Right hindlimb (tissue), 1 donor: Measurements from ENCODE around the gene ABI3.
"Not testable (repeated sequence)": the region's sequence is repeated elsewhere in the genome, so short reads cannot be mapped to it uniquely, and the experiment has no call there.

Source experiments
- DNase-seq: peaks from one replicate; pipeline ENCODE4 v3.0.0-alpha.2; 2018

ABI3 gene

DNA sequence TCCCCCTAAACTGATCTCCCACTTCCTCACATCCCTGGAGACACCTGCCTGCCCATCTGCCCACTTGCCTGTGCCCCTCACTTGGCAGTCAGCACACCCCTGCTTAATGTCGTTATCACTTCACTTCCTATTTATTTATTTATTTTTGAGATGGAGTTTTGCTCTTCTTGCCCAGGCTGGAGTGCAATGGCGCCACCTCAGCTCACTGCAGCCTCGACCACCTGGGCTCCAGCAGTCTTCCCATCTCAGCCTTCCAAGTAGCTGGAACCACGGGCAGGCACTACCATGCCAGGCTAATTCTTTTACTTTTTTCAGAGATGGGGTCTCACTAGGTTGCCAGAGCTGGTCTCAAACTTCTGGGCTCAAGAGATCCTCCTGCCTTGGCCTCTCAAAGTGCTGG, 43.6 kb downstream of the ABI3 start:
- DNase-seq: no peak

DNA sequence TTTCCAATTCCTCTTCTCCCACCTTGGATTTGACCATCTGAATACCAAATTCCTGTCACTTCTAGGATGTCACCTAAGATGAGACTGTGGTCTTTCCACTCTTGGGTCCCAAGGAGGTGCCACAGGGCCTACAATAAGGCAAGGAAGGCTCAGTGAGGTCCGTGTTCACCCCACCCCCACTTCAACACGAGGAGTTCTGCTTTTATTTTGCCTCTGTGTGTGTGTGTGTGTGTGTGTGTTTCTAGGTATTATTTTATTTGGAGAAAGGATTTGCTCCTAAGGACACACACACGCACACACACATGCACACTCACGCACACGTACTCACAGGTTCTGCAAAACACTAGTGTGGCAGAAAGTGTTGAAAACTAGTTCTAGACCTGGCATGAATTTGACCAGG, 44.6 kb downstream of the ABI3 start:
- DNase-seq: no peak

DNA sequence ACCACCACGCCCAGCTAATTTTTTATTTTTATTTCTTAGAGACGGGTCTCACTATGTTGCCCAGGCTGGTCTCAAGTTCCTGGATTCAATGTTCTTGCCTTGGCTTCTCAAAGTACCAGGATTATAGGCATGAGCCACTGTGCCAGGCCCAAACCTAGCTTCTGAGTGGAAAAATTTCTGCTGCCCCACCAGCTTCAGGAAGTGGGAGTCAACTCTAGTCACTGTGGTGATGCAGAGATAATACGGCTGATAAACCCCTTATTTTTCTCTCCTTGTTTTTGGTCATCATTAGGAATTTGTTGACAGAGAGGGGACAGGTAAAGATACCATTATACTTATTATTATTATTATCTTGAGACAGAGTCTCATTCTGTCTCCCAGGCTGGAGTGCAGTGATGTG, 47.9 kb downstream of the ABI3 start:
- no peak for DNase-seq

DNA sequence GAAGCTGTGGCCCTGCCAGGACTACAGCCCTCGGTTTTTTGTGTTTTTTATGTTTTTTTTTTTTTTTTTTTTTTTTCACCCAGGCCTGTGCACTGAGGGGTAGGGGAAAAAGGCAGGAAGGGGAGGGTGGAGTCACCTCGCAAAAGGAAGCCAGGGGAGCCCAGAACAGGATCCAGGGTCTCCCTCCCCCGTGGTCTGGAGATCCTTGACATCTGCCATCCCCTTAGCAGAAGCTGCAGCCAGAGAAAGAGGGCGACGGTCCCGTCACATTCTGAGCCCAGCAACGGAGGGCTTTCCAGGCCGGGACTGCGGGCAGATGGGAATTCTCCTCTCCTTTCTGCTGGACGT, 49.1 kb downstream of the ABI3 start:
- DNase-seq: no peak

DNA sequence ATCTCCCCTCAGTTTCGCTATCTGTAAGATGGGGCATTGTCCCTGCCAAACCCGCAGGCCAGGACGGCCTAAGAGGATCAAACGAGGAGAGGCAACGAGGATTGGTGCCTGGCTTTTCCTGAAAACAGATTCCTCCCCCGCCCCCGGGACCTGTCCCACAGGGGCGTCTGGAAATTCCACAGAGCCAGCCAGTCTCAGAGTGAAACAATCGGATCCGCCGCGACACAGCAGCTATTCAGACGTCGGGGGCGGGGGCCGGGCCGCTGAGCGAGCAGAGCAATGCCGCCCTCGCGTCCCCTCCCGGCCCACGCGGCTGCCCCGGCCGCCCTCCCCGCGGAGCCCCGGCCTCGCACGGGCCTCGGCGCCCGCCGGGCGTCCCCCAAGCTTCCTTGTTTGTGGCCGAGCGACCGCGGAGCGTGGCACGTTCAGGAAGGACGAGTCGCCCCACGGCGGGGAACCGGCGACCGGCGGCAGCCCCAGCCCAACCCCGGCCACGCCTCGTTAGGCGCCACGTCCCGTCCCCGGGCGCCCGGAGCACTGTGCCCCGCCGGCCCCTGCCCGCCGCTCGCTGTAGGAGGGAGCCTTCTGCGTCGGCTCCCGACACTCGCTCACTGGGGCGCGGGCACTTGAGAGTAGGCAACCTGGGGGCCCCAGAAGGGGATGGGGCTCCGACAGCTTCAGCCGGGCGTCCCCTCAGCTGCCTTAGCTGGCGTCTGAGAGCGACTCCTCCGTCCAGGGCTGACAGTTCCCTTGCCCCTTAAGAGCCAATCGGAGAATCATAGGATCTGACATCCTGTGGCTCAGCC, 49.7 kb downstream of the ABI3 start:
- peak; percentile 75 for DNase-seq

DNA sequence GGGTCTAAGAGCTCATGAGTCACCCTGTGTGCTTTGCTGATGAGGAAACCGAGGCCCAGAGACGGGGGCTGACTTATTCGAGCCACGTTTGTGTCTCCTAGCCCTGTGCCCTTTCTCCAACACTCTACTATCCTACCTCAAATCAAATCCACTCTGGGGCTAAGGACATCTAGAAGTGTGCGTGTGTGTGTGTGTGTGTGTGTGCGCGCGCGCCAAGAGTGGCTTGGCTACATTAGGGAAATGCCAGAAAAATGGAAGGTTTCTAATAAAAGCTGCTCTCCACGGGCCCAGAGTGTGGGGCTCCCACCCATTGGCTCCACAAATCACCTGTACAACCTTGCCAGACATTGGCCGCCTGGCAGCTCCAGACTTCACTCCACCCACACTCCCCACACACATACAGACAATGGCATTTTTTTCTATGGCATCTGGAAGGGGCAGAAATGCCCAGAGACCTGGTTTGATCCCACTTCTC, 50.3 kb downstream of the ABI3 start:
- no peak for DNase-seq

DNA sequence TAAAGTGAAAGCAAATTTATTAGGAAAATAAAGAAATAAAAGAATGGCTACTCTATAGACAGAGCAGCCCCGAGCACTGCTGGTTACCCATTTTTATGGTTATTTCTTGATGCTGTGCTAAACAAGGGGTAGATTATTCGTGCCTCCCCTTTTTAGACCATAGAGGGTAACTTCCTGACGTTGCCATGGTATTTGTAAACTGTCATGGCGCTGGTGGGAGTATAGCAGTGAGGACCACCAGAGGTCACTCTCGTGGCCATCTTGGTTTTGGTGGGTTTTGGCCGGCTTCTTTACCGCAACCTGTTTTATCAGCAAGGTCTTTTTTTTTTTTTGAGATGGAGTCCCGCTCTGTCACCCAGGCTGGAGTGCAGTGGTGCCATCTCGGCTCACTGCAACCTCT, 51.0 kb downstream of the ABI3 start:
- not testable (repeated sequence) for DNase-seq

DNA sequence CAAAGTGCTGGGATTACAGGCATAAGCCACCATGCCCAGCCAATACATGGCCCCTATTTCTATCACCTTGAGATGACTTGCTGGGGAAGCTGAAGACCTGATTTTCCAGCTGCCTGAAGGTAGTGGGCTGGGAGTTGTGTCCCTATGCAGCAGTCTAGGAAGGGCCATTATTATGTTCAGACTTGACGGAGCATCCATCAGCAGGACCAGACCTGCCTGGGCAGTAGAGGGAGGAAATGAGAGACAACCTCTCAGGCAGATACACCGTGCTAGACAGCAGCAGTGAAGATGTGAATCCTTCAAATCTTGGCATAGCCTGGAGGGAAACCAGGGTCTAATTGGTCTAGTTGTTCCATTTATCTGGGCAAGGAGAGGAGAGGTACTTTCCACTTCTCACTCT, 55.7 kb downstream of the ABI3 start:
- no peak for DNase-seq

DNA sequence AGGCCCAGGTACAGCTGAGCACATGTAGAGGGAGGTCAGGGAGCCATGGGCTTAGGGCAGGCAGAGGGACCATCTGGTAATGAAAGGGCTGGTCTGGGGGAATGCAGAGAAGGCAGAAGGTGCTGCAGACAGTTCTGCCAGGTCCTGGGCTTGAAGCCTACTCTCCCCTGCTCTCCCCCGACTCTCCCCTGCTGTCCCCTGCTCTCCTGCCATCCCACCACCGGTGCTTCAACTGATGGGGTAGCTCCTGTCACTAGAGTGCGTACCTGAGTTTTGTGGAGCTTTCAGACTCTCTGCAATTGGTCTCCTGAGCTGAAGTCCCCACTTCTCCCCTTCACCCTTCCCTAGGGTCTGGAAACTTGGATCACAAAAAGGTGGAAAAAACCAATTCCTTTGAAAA, 57.4 kb downstream of the ABI3 start:
- no peak for DNase-seq

DNA sequence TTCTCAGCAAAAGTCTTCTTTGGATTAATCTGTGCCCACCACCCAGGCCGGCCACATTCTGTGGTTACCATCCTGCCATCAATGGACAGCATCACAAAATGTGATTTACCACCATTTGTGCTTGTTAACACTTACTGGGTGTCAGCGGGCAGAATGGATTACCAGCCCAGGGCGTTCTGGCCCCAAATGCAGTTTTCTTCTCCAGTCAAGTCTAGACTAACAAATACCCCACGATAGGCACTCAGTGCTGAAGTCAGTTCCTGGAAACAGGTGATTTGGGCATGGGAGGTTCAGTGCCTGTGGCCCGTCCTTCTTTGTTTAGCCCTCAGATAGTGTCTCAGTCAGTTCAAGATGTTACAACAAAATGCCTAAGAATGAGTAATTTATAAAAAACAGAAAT, 58.8 kb downstream of the ABI3 start:
- DNase-seq: no peak
